Ectodermal cell (in vitro differentiated cells): ENCODE results near the gene NUCB2.
A peak's percentile ranks its signal among the peaks of the same experiment; 100 is the strongest.

Experiments
- H3K27ac ChIP-seq: 2 replicates; pipeline ENCODE4 v1.7.0; 2013; ENCODE audit warnings: mild to moderate bottlenecking, low read depth, low read length; ENCODE audit not compliant: insufficient read depth, poor library complexity, severe bottlenecking
- H3K27me3 ChIP-seq: 2 replicates; pipeline ENCODE4 v1.7.0; 2013; ENCODE audit warnings: mild to moderate bottlenecking, low read length; ENCODE audit not compliant: insufficient read depth, control insufficient read depth, poor library complexity, severe bottlenecking
- H3K36me3 ChIP-seq: one replicate; pipeline ENCODE4 v1.7.0; 2013; ENCODE audit warnings: low read length; ENCODE audit not compliant: control insufficient read depth, insufficient read depth
- H3K4me1 ChIP-seq: one replicate; pipeline ENCODE4 v1.7.0; 2013; ENCODE audit warnings: low read length; ENCODE audit not compliant: control insufficient read depth, insufficient read depth
- H3K4me3 ChIP-seq: 2 replicates; pipeline ENCODE4 v1.7.0; 2013; ENCODE audit warnings: low read depth, low read length, control low read depth; ENCODE audit not compliant: insufficient read depth
- H3K9me3 ChIP-seq: 2 replicates; pipeline ENCODE4 v1.7.0; 2013; ENCODE audit warnings: mild to moderate bottlenecking, low read length, moderate library complexity; ENCODE audit not compliant: control insufficient read depth
- WGBS, 2 experiments: methylation state at CpG; one replicate each; pipeline ENCODE4 v1.1.7; 2013; ENCODE audit warnings: missing lambda C conversion rate in 2 of 2; 5-methylcytosine and 5-hydroxymethylcytosine counted together

The NUCB2 gene

DNA sequence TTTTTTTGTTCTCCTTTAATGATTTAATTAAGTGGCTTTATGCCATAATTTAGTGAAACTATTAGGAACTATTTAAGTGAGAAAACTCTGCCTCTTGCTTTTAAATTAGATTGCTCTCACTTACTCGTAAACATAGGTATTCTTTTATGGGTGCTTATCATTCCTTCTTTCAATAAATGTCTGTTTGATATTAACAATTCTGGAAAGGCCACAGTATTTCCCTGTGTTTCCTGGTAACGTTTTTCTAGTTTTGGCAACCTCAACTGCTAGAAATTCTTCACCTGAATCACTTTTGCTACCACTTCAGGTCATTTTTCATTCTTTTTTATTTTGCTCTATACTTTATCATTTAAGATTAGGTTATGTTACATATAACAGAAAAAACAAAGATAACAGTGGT is 55.1 kb downstream of the NUCB2 start:
- no peaks in the 10 kb centered on the region for H3K4me1 ChIP-seq
- no peak overlapping the region for H3K4me3 ChIP-seq
- 71 to 83% methylated on average over 1 to 2 of the region's 2 CpGs for WGBS, 2 experiments
- no peaks in the 10 kb centered on the region for H3K36me3 ChIP-seq
- H3K27me3 ChIP-seq, result no peaks in the 10 kb centered on the region
- no peaks in the 10 kb centered on the region for H3K9me3 ChIP-seq
- H3K27ac ChIP-seq, result no peak overlapping the region

DNA sequence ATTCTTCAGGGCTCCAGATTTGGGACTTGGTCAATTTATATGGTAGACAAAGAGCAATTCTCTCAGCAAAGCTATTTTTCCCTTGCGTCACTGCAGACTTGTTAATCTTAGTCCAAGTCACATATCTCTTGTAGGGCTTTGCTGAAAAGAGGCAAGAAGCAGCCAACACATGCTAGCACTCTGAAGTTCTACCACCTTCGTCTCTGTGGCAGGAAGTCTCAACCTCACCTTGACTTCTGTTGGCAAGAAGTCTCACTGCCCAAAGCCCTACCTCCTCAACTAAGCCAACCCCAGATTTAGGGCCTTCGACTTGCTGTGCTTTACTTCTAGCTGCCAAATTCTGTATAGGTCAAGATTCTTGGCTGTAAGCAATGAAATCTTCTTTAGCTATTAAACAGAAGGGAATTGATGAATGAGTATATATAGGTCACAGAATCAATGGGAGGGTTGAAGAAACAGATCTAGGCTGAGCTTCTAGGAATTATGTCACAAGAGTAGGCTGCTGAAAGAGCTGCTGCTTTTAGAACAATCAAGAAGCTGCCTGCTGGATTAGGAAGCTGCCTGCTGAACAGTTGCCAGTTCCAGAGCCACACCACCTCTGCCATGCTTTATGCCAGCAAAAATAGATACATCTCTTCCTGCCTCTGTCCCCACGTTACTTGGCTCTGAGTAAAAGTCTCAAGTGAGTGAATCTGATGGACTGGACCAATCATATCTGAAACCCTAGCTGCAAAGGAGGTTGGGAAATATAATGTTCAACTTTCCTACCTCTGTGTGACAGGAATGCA is 57.5 kb downstream of the NUCB2 start:
- no peak overlapping the region for H3K4me3 ChIP-seq
- H3K36me3 ChIP-seq, result no peaks in the 10 kb centered on the region
- H3K9me3 ChIP-seq, result no peaks in the 10 kb centered on the region
- 96 to 97% methylated on average over 4 of the region's 4 CpGs for WGBS, 2 experiments
- H3K27me3 ChIP-seq, result no peaks in the 10 kb centered on the region
- H3K4me1 ChIP-seq, result no peaks in the 10 kb centered on the region
- H3K27ac ChIP-seq, result no peak overlapping the region

DNA sequence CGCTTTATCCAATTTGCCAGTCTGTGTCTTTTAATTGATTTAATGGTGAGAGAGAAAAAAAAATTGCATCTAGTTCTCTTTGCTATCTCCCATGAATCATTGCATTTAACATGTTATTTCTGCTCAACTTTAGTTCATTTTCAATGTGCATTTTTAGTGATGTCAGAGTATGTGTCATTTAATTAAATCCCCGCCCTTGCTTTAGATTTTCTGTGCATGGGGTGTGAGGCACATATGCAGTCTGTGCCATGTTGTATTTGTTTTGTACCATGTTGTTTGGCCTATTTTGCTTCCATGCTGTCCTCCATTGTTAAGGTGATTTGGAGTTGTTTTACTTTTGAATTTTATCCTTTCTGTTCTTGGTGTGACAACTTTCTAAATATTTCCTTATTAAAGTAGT is 66.7 kb downstream of the NUCB2 start:
- 80 to 95% methylated on average over 2 of the region's 2 CpGs for WGBS, 2 experiments
- H3K4me1 ChIP-seq, result no peaks in the 10 kb centered on the region
- no peaks in the 10 kb centered on the region for H3K36me3 ChIP-seq

DNA sequence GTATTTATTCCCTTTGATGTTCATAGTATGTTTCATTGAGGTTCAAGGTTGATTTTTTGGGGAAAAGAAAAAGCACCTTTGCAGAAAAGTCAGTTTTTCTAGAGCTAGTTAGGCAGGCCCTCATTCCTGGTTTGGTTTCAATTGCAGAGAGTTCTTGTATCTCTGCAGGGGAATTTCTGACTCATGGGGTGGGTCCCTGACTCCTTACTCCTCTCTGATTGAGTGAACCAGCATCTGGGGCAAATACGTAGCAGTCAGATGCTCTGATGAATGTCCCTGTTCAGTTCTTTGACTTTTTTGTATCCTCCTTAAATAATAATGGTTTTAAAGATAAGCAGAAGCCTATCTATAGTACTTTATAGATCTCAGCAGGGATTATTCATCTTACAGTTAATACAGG is 67.4 kb downstream of the NUCB2 start:
- Histone ChIP-seq H3K27ac (no peak overlapping the region), H3K27me3 (no peaks in the 10 kb centered on the region), H3K9me3 (no peaks in the 10 kb centered on the region), H3K36me3 (no peaks in the 10 kb centered on the region), H3K4me3 (no peak overlapping the region), H3K4me1 (no peaks in the 10 kb centered on the region)
- WGBS, 2 experiments, result 75 to 78% methylated on average over 1 of the region's 1 CpG

More for the DNA sequence above, 66.7 kb downstream of the NUCB2 start:
- Histone ChIP-seq H3K9me3 (no peaks in the 10 kb centered on the region), H3K27ac (no peak overlapping the region), H3K4me3 (no peak overlapping the region), H3K27me3 (no peaks in the 10 kb centered on the region)

DNA sequence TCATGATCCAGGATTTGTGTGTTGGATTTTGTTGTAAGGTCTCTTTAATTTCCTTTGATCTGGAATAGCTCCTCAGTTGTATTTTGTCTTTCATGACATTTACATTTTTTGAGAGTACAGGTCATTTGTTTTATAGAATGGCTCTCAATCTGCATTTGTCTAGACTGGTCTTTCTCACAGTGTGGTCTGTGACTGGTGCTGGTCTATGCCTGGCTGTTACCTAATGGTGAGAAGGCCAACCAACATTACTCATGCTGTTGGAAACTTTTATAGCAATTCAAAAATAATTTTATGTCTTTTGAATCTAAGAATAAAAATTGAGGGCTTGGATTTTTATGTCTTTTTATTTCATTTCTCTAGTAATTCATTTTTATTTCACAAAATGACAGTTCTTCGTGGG is 71.1 kb downstream of the NUCB2 start:
- H3K4me3 ChIP-seq, result no peak overlapping the region
- H3K9me3 ChIP-seq, result no peaks in the 10 kb centered on the region
- no CpG with 5 or more reads among the region's 1 CpG for WGBS, 2 experiments
- peaks cover 37% of the 10 kb centered on the region for H3K27me3 ChIP-seq
- H3K27ac ChIP-seq, result no peak overlapping the region
- H3K4me1 ChIP-seq, result no peaks in the 10 kb centered on the region
- no peaks in the 10 kb centered on the region for H3K36me3 ChIP-seq

DNA sequence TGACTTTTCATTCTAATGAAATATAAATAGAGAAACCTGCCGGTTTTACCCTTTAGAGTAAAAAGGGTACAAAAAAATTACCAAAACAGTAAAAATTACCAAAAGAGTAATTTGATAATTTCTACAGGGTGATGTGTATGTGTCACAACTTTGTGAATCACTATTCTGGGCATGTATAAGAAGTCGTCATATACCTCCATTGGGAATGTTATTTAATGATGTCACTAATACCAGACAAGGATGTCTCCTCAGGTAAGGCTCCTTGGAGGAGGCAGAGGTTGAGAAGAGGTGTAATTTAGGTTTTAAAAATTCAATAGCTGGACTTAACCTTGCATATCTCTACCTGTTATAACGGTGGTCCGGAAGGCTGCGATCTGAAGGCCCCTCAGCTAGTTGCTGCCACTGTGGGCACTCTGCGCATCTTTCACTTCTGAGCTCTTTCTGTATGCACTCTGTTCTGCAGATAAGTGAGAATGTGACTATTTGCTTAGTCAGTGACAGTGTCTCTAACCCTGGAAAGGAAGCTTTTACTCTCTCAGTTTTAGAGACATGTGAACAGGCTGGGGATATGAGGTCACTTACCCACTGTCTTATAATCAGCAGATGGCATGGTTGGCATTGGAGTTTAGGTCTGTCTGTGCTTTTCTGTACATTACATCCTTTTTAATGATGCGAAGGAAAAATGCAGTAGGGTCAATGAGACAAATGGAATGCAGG is 74.1 kb downstream of the NUCB2 start:
- H3K4me3 ChIP-seq, result no peak overlapping the region
- peaks cover 56% of the 10 kb centered on the region for H3K27me3 ChIP-seq
- 93 to 97% methylated on average over 6 of the region's 7 CpGs for WGBS, 2 experiments

DNA sequence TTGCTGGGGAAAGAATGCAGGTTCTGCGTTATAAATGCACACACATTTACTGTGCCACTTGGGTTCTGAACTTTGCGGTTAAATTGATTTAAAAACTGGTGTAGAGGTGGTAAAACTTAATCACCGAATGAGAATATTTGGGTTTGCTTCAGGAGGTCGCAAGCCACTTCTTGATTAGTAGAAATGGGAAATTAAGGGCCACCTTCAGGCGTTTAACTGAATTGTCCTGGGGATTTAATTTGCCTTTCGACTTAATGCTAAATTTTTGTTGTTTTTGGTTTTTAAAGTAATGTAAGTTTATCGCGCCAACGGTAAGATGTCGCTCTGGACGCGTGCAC is 74.6 kb downstream of the NUCB2 start:
- Histone ChIP-seq H3K9me3 (no peaks in the 10 kb centered on the region), H3K36me3 (no peaks in the 10 kb centered on the region), H3K4me3 (peak overlapping the region; percentile 38), H3K27ac (no peak overlapping the region), H3K4me1 (no peaks in the 10 kb centered on the region), H3K27me3 (peaks cover 56% of the 10 kb centered on the region)
- 25 to 27% methylated on average over 12 of the region's 12 CpGs for WGBS, 2 experiments

More for the DNA sequence above, 74.1 kb downstream of the NUCB2 start:
- Histone ChIP-seq H3K36me3 (no peaks in the 10 kb centered on the region), H3K27ac (no peak overlapping the region), H3K4me1 (no peaks in the 10 kb centered on the region), H3K9me3 (no peaks in the 10 kb centered on the region)

DNA sequence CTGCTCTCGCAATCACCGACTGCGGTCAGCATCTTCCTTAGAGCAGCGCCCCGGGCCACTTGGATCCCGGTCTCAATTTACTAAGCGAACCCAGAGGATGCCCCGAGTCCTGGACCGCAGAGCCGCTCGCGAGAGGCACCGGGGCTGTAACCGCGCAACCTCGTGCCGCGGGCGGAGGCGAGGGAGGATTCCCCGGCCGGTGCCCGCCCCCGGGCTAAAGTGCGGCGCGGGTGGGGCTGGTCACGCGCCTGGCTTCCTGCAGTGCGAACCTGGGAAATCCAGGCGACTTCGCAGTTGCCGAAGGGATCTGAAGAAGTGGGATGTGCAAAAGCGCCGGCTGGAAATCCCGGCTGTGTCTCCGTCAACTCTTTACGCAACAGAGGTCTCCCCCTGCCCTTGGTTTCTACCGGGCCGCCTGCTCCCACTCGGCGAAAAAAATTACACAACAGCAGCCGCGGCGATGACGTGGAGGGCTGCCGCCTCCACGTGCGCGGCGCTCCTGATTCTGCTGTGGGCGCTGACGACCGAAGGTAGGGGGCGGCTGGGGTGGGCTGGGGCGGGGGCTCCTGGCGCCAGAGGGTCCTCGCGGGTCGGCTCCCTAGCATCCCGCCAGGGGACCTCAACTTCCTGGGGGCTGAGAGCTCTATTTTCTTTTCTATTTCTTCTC is 75.1 kb downstream of the NUCB2 start, which contains the start of gene NCR3LG1:
Gene NCR3LG1, plus strand, starts transcription at position 291 of the 667 bp plus-strand sequence. Its CDS starts 170 bp downstream, at position 461.
- Histone ChIP-seq H3K4me3 (peak within 1 kb of the TSS; percentile 48), H3K4me1 (no peaks in the 10 kb centered on the region), H3K27me3 (peaks cover 56% of the 10 kb centered on the region), H3K36me3 (no peaks in the 10 kb centered on the region), H3K9me3 (no peaks in the 10 kb centered on the region), H3K27ac (no peak within 1 kb of the TSS)
- WGBS, 2 experiments, result 1% methylated on average over 61 of the region's 61 CpGs

DNA sequence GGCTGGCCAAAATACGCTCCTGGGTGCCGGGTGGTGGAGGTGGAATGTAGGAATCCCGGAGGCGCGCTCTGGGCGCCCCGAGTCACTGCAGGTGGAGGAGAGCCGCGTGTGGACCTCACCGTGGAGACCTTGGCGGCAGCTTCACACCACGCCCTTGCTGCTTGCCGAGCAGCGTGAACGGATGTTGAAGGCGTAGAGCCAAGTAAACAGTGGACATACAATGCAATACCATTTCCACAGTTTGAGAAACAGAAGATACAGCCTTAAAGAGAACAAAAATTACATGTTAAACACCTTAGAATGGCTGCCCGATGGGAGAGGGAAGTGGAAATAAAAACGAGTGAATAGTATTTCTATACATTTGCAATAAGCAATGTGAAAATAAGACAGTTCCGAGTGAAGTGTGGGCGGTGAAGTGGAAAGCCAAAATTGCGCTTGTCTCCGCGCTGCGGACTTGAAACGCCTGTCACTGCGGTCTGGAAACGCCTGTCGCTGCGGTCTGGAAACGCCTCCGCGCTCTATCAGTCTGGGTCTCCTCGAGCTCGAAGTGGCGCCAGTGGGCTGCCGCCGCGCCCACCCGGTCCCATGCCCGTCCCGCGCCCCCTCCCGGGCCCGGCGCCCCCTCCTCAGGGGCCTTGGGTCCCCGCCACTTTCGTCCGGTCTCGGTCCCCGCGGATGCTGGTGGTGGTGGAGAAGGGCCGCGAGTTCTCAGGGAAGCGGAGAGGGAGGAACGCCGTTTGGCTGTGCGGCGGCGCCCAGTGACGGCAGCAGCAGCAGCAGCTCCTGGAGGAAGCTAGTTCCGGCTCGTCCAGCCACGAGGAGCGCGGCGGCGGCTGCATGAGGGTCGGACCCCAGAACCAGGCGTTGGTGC is 76.6 kb downstream of the NUCB2 start:
- WGBS, 2 experiments, result 2% methylated on average over 69 of the region's 69 CpGs
- no peak overlapping the region for H3K27ac ChIP-seq

More for the DNA sequence above, 76.6 kb downstream of the NUCB2 start:
- Histone ChIP-seq H3K4me3 (peak overlapping the region; percentile 48), H3K27me3 (peaks cover 56% of the 10 kb centered on the region), H3K4me1 (no peaks in the 10 kb centered on the region), H3K36me3 (no peaks in the 10 kb centered on the region), H3K9me3 (no peaks in the 10 kb centered on the region)
